ENCODE data around the gene RGS2. TPM values are rescaled to one million over a fixed set of nuclear protein-coding genes. Genes with fewer than 3 reads are reported as not detected.

RGS2 gene
- total and polyA plus RNA-seq, 8 donors: 40.6 to 204 (median 101) TPM

DNA sequence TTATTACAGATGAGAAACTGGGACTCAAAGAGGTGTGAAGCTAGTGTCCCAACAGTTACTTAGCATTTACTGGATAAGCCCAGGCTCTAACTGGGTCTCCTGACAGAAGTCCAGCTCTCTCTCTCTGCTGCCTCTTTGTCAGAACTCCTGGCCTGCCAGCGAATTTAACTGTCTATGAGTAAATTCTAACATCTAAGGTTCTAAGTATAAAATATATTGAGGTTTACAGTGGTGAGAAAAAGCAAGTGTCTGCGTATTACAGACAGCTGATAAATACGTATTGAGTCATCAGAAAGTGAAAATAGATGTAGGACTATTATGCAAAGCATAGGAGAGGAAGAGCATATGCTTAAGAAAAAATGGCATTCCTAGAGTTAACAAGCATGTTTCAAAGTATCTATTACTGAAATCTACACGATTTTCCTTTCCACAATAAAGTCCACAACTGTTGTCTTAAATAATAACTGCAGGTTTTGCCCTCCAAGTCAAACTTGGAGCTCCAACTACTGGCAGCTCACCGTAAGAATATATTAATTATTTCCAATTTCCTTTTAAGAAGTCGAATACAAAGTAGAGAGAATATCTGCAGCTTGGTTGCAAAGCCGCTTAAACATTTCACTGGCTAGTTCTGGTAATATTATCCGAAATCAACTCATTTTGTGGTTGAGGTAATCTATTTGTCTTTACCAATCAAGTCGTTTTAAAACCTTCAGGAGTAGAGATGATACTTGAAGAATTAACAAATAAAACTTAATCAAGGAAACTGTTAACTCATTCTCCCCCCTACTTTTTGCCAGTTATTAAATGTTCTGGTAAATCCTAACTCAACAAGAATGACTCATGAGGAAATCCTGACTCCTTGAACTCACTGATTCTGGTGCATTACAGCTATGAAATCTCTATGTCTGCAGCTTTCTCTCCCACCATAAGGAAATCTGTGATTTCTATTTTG lies 1.4 kb upstream of the RGS2 start:
- H3K27me3 ChIP-seq: no peaks in the 10 kb centered on the region
- peaks cover 0 to 18% (median 12%) of the 10 kb centered on the region in 4 donors for H3K36me3 ChIP-seq
- 7 to 25% (median 13%) methylated on average over 9 of the region's 9 CpGs for WGBS, 5 donors
- peak in 1 of 2 donors; percentile 45 for DNase-seq
- H3K27ac ChIP-seq: peak overlapping the region; percentile 90 to 99 (median 95)
- H3K9me3 ChIP-seq: no peaks in the 10 kb centered on the region
- peak overlapping the region; percentile 64 to 76 (median 70) for H3K4me3 ChIP-seq
- intact Hi-C loops (cut with DNase I; ENCODE audit: low total_unique reads): no loop called here
- TF ChIP-seq POLR2A (IDR thresholded peaks at IDR 0.05) (no peak), POLR2AphosphoS5 (IDR thresholded peaks at IDR 0.05) (peak in 1 of 3 donors; percentile 8)
- TF ChIP-seq, protein P1, sequence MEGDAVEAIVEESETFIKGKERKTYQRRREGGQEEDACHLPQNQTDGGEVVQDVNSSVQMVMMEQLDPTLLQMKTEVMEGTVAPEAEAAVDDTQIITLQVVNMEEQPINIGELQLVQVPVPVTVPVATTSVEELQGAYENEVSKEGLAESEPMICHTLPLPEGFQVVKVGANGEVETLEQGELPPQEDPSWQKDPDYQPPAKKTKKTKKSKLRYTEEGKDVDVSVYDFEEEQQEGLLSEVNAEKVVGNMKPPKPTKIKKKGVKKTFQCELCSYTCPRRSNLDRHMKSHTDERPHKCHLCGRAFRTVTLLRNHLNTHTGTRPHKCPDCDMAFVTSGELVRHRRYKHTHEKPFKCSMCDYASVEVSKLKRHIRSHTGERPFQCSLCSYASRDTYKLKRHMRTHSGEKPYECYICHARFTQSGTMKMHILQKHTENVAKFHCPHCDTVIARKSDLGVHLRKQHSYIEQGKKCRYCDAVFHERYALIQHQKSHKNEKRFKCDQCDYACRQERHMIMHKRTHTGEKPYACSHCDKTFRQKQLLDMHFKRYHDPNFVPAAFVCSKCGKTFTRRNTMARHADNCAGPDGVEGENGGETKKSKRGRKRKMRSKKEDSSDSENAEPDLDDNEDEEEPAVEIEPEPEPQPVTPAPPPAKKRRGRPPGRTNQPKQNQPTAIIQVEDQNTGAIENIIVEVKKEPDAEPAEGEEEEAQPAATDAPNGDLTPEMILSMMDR (IDR thresholded peaks at IDR 0.05): peak in 2 of 7 experiments; percentile 14 to 29
- peaks cover 0 to 49% (median 22%) of the 10 kb centered on the region in 4 donors for H3K4me1 ChIP-seq

DNA sequence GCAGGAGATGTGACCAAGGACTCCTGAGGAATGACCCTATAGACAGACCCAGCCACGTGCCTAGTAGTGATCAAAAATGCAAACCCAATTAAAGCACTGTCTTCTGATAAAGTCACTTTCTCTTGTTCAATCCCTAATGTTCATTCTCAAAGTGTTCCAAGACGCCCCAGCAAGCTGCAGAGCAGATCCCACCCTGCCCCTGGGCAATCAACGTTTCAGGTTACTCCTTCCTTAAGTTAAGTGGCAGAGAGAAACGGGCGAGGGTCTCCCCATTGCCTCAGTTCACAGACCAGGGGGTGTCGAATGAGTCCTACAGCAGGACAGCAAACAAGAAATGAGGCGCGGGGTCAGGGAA lies 699 bp upstream of the RGS2 start:
- Histone ChIP-seq H3K4me3 (peak overlapping the region; percentile 64 to 76 (median 70)), H3K36me3 (peaks cover 0 to 18% (median 12%) of the 10 kb centered on the region in 4 donors), H3K27ac (peak overlapping the region; percentile 90 to 99 (median 95)), H3K27me3 (no peaks in the 10 kb centered on the region), H3K9me3 (no peaks in the 10 kb centered on the region), H3K4me1 (peaks cover 0 to 56% (median 22%) of the 10 kb centered on the region in 4 donors)
- TF ChIP-seq POLR2A (IDR thresholded peaks at IDR 0.05) (no peak), POLR2AphosphoS5 (IDR thresholded peaks at IDR 0.05) (no peak), EP300 (IDR thresholded peaks at IDR 0.05) (no peak)
- TF ChIP-seq, protein P1 (IDR thresholded peaks at IDR 0.05): no peak
- WGBS, 5 donors: 0 to 6% (median 2%) methylated on average over 8 of the region's 8 CpGs
- no peak for DNase-seq
- intact Hi-C loops (cut with DNase I; ENCODE audit: low total_unique reads): no loop called here

DNA sequence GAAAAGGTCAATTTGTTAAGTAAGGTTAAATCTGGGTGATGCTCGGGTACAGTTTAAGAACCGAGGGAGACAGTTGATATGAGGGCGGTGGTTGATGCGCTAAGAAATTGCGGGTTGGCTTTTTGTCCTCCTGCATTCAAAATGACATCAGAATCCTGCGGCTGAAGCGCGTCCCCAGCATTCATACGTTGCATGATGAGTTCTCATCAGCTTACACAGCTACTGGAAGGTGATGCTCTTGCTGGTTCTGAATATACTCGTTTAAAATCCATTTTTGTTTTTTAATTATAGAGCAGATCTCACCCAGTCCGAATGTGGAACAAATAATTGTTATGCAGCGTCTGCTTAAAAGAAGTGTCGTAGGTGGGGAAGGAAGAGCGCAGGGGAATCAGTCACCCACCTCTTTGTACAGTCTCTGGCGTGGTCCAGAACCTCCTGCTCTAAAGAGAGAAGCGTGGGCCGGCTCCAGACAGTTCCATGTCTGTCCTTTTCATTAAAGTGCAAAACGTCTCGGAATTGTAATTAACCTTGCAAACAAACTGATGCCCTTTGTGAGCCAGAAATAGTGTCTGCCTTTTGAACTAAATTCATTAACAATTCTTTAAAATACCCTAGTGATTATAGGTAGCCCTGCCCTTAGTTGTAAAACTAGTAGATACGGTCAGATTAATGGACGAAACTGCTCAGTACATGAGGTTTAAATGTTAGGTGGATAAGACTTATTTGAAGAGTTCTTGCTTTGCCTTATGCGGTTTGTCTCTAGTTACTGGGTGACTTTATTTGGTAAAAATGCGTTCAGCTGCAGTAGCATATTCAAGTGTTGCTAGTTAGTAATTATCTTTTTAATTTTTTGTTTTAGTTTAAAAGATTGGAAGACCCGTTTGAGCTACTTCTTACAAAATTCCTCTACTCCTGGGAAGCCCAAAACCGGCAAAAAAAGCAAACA lies 741 bp downstream of the RGS2 start:
- Histone ChIP-seq H3K4me1 (peaks cover 0 to 66% (median 22%) of the 10 kb centered on the region in 4 donors), H3K27ac (peak overlapping the region; percentile 80 to 99 (median 92)), H3K9me3 (no peaks in the 10 kb centered on the region), H3K36me3 (peaks cover 0 to 18% (median 12%) of the 10 kb centered on the region in 4 donors), H3K27me3 (no peaks in the 10 kb centered on the region), H3K4me3 (peak overlapping the region; percentile 64 to 76 (median 70))
- 17 to 21% (median 19%) methylated on average over 25 of the region's 25 CpGs for WGBS, 5 donors
- intact Hi-C loops (cut with DNase I; ENCODE audit: low total_unique reads): no loop called here
- TF ChIP-seq POLR2A (IDR thresholded peaks at IDR 0.05) (no peak), POLR2AphosphoS5 (IDR thresholded peaks at IDR 0.05) (no peak), EP300 (IDR thresholded peaks at IDR 0.05) (no peak)
- TF ChIP-seq, protein P1 (IDR thresholded peaks at IDR 0.05): no peak
- peak; percentile 35 to 82 for DNase-seq

Data from stomach (tissue), 9 donors.